Spleen (tissue), 7 donors: ENCODE measurements around the gene NOS1AP.

ENCODE experiments used
- CTCF ChIP-seq, 11 experiments: fragments of 200-600 bp in 7 of 11; fragments of 450-650 bp in 4 of 11; sonication (generic) in 4 of 11; IDR thresholded peaks in 8 of 11; conservative IDR thresholded peaks in 3 of 11; 1 replicate in 7 of 11; 2 replicates in 4 of 11; pipeline versions ENCODE4 v1.4.0 to v1.8.0; 2016 to 2021; ENCODE audit warnings: antibody characterized with exemption in 11 of 11, inconsistent platforms in 4 of 11, mild to moderate bottlenecking in 1 of 11
- POLR2A ChIP-seq, 3 donors: fragments of 450-650 bp; IDR thresholded peaks; one replicate each; pipeline ENCODE4 v1.5.1; 2017; ENCODE audit warnings: antibody characterized with exemption in 3 of 3, mild to moderate bottlenecking in 1 of 3
- POLR2AphosphoS5 ChIP-seq, 3 donors: sonication (generic); formaldehyde crosslinking; IDR thresholded peaks; one replicate each; pipeline ENCODE4 v1.5.1; 2017; ENCODE audit warnings: antibody characterized with exemption in 3 of 3
- donor health status: DM: no; HTN: no; CAD: no; lungs with moderate emphysema.
- donor health status: DM: no; HTN: no; CAD: no.
- donor health status: DM: no; HTN: no; CAD: no.

- TF ChIP-seq POLR2AphosphoS5 (IDR thresholded peaks at IDR 0.05) (no peak), CTCF (IDR thresholded peaks at IDR 0.05 in 8 of 11, conservative IDR thresholded peaks at IDR 0.05 in 3 of 11) (no peak), POLR2A (IDR thresholded peaks at IDR 0.05) (no peak)
Observed at GRCh38 chr1:162275622-162276175, 206.2 kb downstream of the NOS1AP start.
